ENCODE data around the gene TEX2. TPM values are rescaled to one million over a fixed set of nuclear protein-coding genes. Genes with fewer than 3 reads are reported as not detected.
A peak's percentile ranks its signal among the peaks of the same experiment; 100 is the strongest.

TEX2 gene
- total and polyA plus RNA-seq, 2 of the 13 experiments (the other 11 are each of a cell fraction or from before 2014, with no cell fraction given): 21.4 to 37.7 TPM

DNA sequence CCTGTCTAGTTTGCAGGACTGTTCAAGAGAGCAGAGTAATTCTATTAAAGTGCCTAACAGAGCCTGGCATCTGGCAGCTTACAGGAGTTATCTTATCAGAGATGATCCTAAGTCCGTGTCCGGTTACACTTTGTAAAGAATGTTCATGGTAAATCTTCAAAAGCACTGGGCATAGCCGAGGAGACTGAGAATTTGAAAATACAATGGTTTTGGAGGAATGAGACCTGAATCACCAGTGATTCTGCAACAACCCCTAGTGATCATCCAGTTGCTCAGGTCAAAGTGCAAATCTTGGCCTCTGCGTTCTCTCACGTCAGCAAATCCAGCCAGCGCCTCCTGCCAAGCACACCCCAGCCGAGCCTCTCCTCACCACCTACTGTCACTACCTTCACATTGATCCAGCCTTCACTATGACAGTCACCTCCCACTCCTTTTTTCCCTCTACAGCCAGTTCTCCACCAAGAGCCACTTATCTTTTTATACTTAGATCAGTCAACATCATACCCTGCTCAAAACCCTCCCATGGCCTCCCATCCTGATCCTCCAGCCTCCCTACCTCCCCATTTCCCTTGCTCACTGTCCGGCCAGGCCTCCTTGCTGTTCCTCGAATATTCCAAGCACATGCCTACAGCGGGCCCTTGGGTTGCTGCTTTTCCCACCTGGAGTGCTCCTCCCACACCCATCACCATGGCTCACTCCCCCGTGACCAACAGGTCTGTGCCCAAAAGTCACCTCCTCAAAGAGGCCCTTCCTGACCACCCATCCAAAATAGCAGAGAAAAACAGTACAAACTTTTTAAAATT is 75.8 kb downstream of the TEX2 start (continued):
- TF ChIP-seq PHF8 (CRISPR knock-in tag; IDR thresholded peaks at IDR 0.05) (0 out of 2 replicates have a peak, but pooled peaks have one; percentile 23), FOXP1 (IDR thresholded peaks at IDR 0.05) (no peak), FOXP1 (CRISPR knock-in tag; IDR thresholded peaks at IDR 0.05) (peak; percentile 21; the same call in 1 of the 2 replicates), ZNF484 (CRISPR knock-in tag; IDR thresholded peaks at IDR 0.05; ENCODE audit: borderline replicate concordance, low read depth) (no peak), EED (CRISPR knock-in tag; IDR thresholded peaks at IDR 0.05) (no peak; the same call in 1 of the 2 replicates), ZSCAN31 (CRISPR knock-in tag; IDR thresholded peaks at IDR 0.05; ENCODE audit: low read depth) (0 out of 2 replicates have a peak, but pooled peaks have one; percentile 23), ZNF788 (CRISPR knock-in tag; IDR thresholded peaks at IDR 0.05; ENCODE audit: borderline replicate concordance) (peak; percentile 67; the same call in 1 of the 2 replicates), SP5 (CRISPR knock-in tag; IDR thresholded peaks at IDR 0.05; ENCODE audit: borderline replicate concordance, low read depth) (peak; percentile 10; the same call in 1 of the 2 replicates), EZH2 (conservative IDR thresholded peaks at IDR 0.05; ENCODE audit: low read depth, low read length) (no peak)
- TF ChIP-seq, protein P1, sequence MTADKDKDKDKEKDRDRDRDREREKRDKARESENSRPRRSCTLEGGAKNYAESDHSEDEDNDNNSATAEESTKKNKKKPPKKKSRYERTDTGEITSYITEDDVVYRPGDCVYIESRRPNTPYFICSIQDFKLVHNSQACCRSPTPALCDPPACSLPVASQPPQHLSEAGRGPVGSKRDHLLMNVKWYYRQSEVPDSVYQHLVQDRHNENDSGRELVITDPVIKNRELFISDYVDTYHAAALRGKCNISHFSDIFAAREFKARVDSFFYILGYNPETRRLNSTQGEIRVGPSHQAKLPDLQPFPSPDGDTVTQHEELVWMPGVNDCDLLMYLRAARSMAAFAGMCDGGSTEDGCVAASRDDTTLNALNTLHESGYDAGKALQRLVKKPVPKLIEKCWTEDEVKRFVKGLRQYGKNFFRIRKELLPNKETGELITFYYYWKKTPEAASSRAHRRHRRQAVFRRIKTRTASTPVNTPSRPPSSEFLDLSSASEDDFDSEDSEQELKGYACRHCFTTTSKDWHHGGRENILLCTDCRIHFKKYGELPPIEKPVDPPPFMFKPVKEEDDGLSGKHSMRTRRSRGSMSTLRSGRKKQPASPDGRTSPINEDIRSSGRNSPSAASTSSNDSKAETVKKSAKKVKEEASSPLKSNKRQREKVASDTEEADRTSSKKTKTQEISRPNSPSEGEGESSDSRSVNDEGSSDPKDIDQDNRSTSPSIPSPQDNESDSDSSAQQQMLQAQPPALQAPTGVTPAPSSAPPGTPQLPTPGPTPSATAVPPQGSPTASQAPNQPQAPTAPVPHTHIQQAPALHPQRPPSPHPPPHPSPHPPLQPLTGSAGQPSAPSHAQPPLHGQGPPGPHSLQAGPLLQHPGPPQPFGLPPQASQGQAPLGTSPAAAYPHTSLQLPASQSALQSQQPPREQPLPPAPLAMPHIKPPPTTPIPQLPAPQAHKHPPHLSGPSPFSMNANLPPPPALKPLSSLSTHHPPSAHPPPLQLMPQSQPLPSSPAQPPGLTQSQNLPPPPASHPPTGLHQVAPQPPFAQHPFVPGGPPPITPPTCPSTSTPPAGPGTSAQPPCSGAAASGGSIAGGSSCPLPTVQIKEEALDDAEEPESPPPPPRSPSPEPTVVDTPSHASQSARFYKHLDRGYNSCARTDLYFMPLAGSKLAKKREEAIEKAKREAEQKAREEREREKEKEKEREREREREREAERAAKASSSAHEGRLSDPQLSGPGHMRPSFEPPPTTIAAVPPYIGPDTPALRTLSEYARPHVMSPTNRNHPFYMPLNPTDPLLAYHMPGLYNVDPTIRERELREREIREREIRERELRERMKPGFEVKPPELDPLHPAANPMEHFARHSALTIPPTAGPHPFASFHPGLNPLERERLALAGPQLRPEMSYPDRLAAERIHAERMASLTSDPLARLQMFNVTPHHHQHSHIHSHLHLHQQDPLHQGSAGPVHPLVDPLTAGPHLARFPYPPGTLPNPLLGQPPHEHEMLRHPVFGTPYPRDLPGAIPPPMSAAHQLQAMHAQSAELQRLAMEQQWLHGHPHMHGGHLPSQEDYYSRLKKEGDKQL (CRISPR knock-in tag; IDR thresholded peaks at IDR 0.05; ENCODE audit: low read depth): no peak
- TF ChIP-seq, protein P2, sequence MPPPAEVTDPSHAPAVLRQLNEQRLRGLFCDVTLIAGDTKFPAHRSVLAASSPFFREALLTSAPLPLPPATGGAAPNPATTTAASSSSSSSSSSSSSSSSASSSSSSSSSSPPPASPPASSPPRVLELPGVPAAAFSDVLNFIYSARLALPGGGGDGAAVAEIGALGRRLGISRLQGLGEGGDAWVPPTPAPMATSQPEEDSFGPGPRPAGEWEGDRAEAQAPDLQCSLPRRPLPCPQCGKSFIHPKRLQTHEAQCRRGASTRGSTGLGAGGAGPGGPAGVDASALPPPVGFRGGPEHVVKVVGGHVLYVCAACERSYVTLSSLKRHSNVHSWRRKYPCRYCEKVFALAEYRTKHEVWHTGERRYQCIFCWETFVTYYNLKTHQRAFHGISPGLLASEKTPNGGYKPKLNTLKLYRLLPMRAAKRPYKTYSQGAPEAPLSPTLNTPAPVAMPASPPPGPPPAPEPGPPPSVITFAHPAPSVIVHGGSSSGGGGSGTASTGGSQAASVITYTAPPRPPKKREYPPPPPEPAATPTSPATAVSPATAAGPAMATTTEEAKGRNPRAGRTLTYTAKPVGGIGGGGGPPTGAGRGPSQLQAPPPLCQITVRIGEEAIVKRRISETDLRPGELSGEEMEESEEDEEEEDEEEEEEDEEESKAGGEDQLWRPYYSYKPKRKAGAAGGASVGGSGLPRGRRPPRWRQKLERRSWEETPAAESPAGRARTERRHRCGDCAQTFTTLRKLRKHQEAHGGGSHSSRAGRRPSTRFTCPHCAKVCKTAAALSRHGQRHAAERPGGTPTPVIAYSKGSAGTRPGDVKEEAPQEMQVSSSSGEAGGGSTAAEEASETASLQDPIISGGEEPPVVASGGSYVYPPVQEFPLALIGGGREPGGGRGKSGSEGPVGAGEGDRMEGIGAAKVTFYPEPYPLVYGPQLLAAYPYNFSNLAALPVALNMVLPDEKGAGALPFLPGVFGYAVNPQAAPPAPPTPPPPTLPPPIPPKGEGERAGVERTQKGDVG (CRISPR knock-in tag; IDR thresholded peaks at IDR 0.05; ENCODE audit: borderline replicate concordance): no peak

Measured in HepG2 (cell line).